ENCODE results near the gene METTL23. TPM values are rescaled to one million over a fixed set of nuclear protein-coding genes. Genes with fewer than 3 reads are reported as not detected.

The METTL23 gene
- polyA plus RNA-seq, 3 donors, result 37.9 to 71.3 (median 56.5) TPM

- Mint-ChIP-seq H3K27ac (peak overlapping the region; percentile 47 to 73 (median 62)), H3K9me3 (no peaks in the 10 kb centered on the region), H3K4me1 (peaks cover 10% of the 10 kb centered on the region), H3K4me3 (no peak overlapping the region), H3K27me3 (ENCODE audit: low read depth in 3 of 3) (peaks cover 0 to 1% (median 0%) of the 10 kb centered on the region in 3 donors), H3K36me3 (peaks cover 65 to 89% of the 10 kb centered on the region in 2 donors)
- 92% methylated on average over 5 of the region's 6 CpGs for WGBS (ENCODE audit: insufficient coverage)
- no peak overlapping the region for H3K9ac ChIP-seq (ENCODE audit: insufficient read depth, low read length, poor library complexity, severe bottlenecking)
- no peaks in the 10 kb centered on the region for H3K9me3 ChIP-seq (replicated peaks in 1 of 2; ENCODE audit: control insufficient read depth in 1 of 2, insufficient read depth in 1 of 2, low read length in 2 of 2)
- H3K79me2 ChIP-seq (ENCODE audit: insufficient read depth, low read length), result no peaks in the 10 kb centered on the region
- H3K27me3 ChIP-seq (ENCODE audit: control insufficient read depth in 2 of 2, insufficient read depth in 2 of 2, low read length in 2 of 2), result no peaks in the 10 kb centered on the region
- no peak for TF ChIP-seq CTCF (IDR thresholded peaks at IDR 0.05)
- H3K4me2 ChIP-seq (replicated peaks; ENCODE audit: extremely low read depth, low read length, poor library complexity, severe bottlenecking), result peak overlapping the region; percentile 19
- peak overlapping the region in 1 of 2 donors; percentile 58 for H3K27ac ChIP-seq (ENCODE audit: low read depth in 1 of 2, low read length in 2 of 2)
- no peak overlapping the region for H3K4me3 ChIP-seq (replicated peaks in 1 of 3; ENCODE audit: low read depth in 2 of 3, low read length in 3 of 3)
- intact Hi-C loops (cut with micrococcal nuclease), result no loop called here
- no peaks in the 10 kb centered on the region for H4K20me1 ChIP-seq (ENCODE audit: insufficient read depth, low read length)
- H2AFZ ChIP-seq (ENCODE audit: insufficient read depth, low read depth, low read length, poor library complexity, severe bottlenecking), result no peak overlapping the region
- peaks cover 58 to 93% of the 10 kb centered on the region in 2 donors for H3K36me3 ChIP-seq (replicated peaks in 1 of 2; ENCODE audit: control insufficient read depth in 1 of 2, insufficient read depth in 2 of 2, low read length in 2 of 2)
- H3K4me1 ChIP-seq (ENCODE audit: control insufficient read depth in 1 of 2, insufficient read depth in 2 of 2, low read length in 2 of 2), result peaks cover 3 to 9% of the 10 kb centered on the region in 2 donors
- peak; percentile 34 to 69 (median 63) for DNase-seq
Observed at GRCh38 chr17:76772842-76773525, 46.3 kb downstream of the METTL23 start.

GRCh38 chr17:76775021-76775600 lies 48.5 kb downstream of the METTL23 start:
- TF ChIP-seq CTCF (IDR thresholded peaks at IDR 0.05), result no peak
- Histone ChIP-seq H3K79me2 (ENCODE audit: insufficient read depth, low read length) (no peaks in the 10 kb centered on the region), H3K4me3 (replicated peaks in 1 of 3; ENCODE audit: low read depth in 2 of 3, low read length in 3 of 3) (no peak overlapping the region), H4K20me1 (ENCODE audit: insufficient read depth, low read length) (no peaks in the 10 kb centered on the region), H3K9me3 (replicated peaks in 1 of 2; ENCODE audit: control insufficient read depth in 1 of 2, insufficient read depth in 1 of 2, low read length in 2 of 2) (no peaks in the 10 kb centered on the region), H3K27ac (ENCODE audit: low read depth in 1 of 2, low read length in 2 of 2) (no peak overlapping the region), H3K4me1 (ENCODE audit: control insufficient read depth in 1 of 2, insufficient read depth in 2 of 2, low read length in 2 of 2) (peaks cover 3 to 9% of the 10 kb centered on the region in 2 donors), H3K27me3 (ENCODE audit: control insufficient read depth in 2 of 2, insufficient read depth in 2 of 2, low read length in 2 of 2) (no peaks in the 10 kb centered on the region), H2AFZ (ENCODE audit: insufficient read depth, low read depth, low read length, poor library complexity, severe bottlenecking) (no peak overlapping the region), H3K36me3 (replicated peaks in 1 of 2; ENCODE audit: control insufficient read depth in 1 of 2, insufficient read depth in 2 of 2, low read length in 2 of 2) (peaks cover 59 to 86% of the 10 kb centered on the region in 2 donors), H3K9ac (ENCODE audit: insufficient read depth, low read length, poor library complexity, severe bottlenecking) (no peak overlapping the region), H3K4me2 (replicated peaks; ENCODE audit: extremely low read depth, low read length, poor library complexity, severe bottlenecking) (no peak overlapping the region)
- Mint-ChIP-seq H3K4me1 (peaks cover 10% of the 10 kb centered on the region), H3K27ac (no peak overlapping the region), H3K9me3 (no peaks in the 10 kb centered on the region), H3K27me3 (ENCODE audit: low read depth in 3 of 3) (peaks cover 0 to 1% (median 0%) of the 10 kb centered on the region in 3 donors), H3K36me3 (peaks cover 69 to 85% of the 10 kb centered on the region in 2 donors), H3K4me3 (no peak overlapping the region)
- 100% methylated on average over 5 of the region's 10 CpGs for WGBS (ENCODE audit: insufficient coverage)
- intact Hi-C loops (cut with micrococcal nuclease), result no loop called here
- DNase-seq, result no peak

Measured in CD14-positive monocyte (primary cell).